K562 (cell line): ENCODE measurements around the gene NCKAP1. TPM values are rescaled to one million over a fixed set of nuclear protein-coding genes. Genes with fewer than 3 reads are reported as not detected.
A peak's percentile ranks its signal among the peaks of the same experiment; 100 is the strongest.

ENCODE experiments used
- ATAC-seq: fragments of 200-7000 bp; cut with Tn5 transposase; 3 replicates; pipeline ENCODE4 v1.9.1; 2020; ENCODE audit warnings: moderate library complexity
- BruUV-seq: library from RNA; stranded (reverse); fragments of 400-500 nt; replicated peaks from 2 replicates; lab custom pipeline; 2021; lab: Mats Ljungman, UMichigan
- CTCF ChIA-PET: fragments of 300-600 bp; formaldehyde crosslinking; extraction: SDS; loops from one replicate; lab custom pipeline; 2021; ENCODE audit warnings: low intra/inter-chr PET ratio; lab: Yijun Ruan, JAX
- POLR2A ChIA-PET: fragments of 300-600, 350-650 bp; sonication (Branson Sonifier 250); formaldehyde crosslinking; extraction: SDS; loops from one replicate; lab custom pipeline; 2021; ENCODE audit warnings: antibody characterized with exemption, inconsistent platforms; lab: Yijun Ruan, JAX
- DNase-seq, 4 experiments: peaks; one replicate each; pipeline versions ENCODE4 v3.0.0 to v3.0.0-alpha.2; 2011 to 2018; ENCODE audit warnings: low spot score in 3 of 4, mixed read lengths in 3 of 4; ENCODE audit errors: extremely low read depth in 1 of 4
- FAIRE-seq: peaks from 2 replicates; lab custom pipeline; 2011; peaks lifted over from hg19 to GRCh38; lab: Jason Lieb, UNC
- H2AFZ ChIP-seq: 2 replicates; pipeline ENCODE4 v1.6.0; 2011; ENCODE audit warnings: low read depth, low read length, control low read depth, inconsistent platforms
- H3K27ac ChIP-seq: fragments of 200-600 bp; 3 replicates; pipeline ENCODE4 v1.8.0; 2011; ENCODE audit warnings: low read depth, mild to moderate bottlenecking, control low read depth, inconsistent platforms, low read length, moderate library complexity, mixed read lengths; ENCODE audit errors: extremely low read depth
- H3K27me3 ChIP-seq, 2 experiments: fragments of 300-600 bp in 1 of 2; 2 replicates in 1 of 2; 3 replicates in 1 of 2; pipeline versions ENCODE4 v1.6.0 to v1.8.0; 2011; ENCODE audit warnings: inconsistent platforms in 2 of 2, low read length in 2 of 2, mild to moderate bottlenecking in 1 of 2, mixed read lengths in 1 of 2, moderate library complexity in 1 of 2; ENCODE audit not compliant: control insufficient read depth in 2 of 2, insufficient read depth in 2 of 2
- H3K36me3 ChIP-seq: fragments of 300-600 bp; 3 replicates; pipeline ENCODE4 v1.8.0; 2011; ENCODE audit warnings: mild to moderate bottlenecking, low read length, inconsistent platforms; ENCODE audit not compliant: control insufficient read depth, insufficient read depth
- H3K4me1 ChIP-seq, 2 experiments: fragments of 200-600 bp in 1 of 2; replicated peaks in 1 of 2; 2 replicates in 1 of 2; 3 replicates in 1 of 2; pipeline versions ENCODE4 v1.5.1 to v1.8.0; 2011; ENCODE audit warnings: inconsistent platforms in 2 of 2, low read length in 2 of 2, mild to moderate bottlenecking in 1 of 2, mixed read lengths in 1 of 2, moderate library complexity in 1 of 2; ENCODE audit not compliant: control insufficient read depth in 2 of 2, insufficient read depth in 2 of 2
- H3K4me2 ChIP-seq: 2 replicates; pipeline ENCODE4 v1.6.1; 2011; ENCODE audit warnings: low read length, control low read depth, inconsistent platforms, mixed read lengths; ENCODE audit not compliant: insufficient read depth
- H3K4me3 ChIP-seq: fragments of 200-600 bp; sonication (generic), shearing (Covaris generic); 2 replicates; pipeline ENCODE4 v1.5.1; 2016; ENCODE audit warnings: control low read depth, inconsistent platforms
- H3K79me2 ChIP-seq: fragments of 200-600 bp; 3 replicates; pipeline ENCODE4 v1.8.0; 2011; ENCODE audit warnings: low read length, inconsistent platforms; ENCODE audit not compliant: control insufficient read depth, insufficient read depth
- H3K9ac ChIP-seq, 2 experiments: 2 replicates each; pipeline versions ENCODE4 v1.6.0 to v1.6.1; 2011; ENCODE audit warnings: low read depth in 2 of 2, low read length in 2 of 2, control low read depth in 1 of 2, inconsistent platforms in 1 of 2, mild to moderate bottlenecking in 1 of 2, mixed read lengths in 1 of 2; ENCODE audit not compliant: insufficient read depth in 1 of 2
- H3K9me1 ChIP-seq: one replicate; pipeline ENCODE4 v1.6.0; 2011; ENCODE audit warnings: inconsistent platforms, mild to moderate bottlenecking, low read length, moderate library complexity; ENCODE audit not compliant: control insufficient read depth, insufficient read depth
- H3K9me3 ChIP-seq: replicated peaks from 2 replicates; pipeline ENCODE4 v1.5.1; 2011; ENCODE audit warnings: low read depth, low read length, inconsistent platforms; ENCODE audit not compliant: control insufficient read depth, insufficient read depth
- H4K20me1 ChIP-seq: replicated peaks from 2 replicates; pipeline ENCODE4 v1.6.1; 2011; ENCODE audit warnings: low read length, inconsistent platforms, mixed read lengths; ENCODE audit not compliant: control insufficient read depth, insufficient read depth
- CBX3 ChIP-seq, 2 experiments: IDR thresholded peaks; 1 replicate in 1 of 2; 2 replicates in 1 of 2; pipeline ENCODE4 v1.6.1; 2012; ENCODE audit warnings: inconsistent platforms in 2 of 2, low read length in 2 of 2, borderline replicate concordance in 1 of 2, control low read depth in 1 of 2
- CBX5 ChIP-seq: IDR thresholded peaks from 2 replicates; pipeline ENCODE4 v1.6.1; 2014; ENCODE audit warnings: low read depth, borderline replicate concordance
- DACH1 ChIP-seq: fragments of 450-650 bp; IDR thresholded peaks from 2 replicates; pipeline ENCODE4 v1.6.1; 2018; ENCODE audit not compliant: partially characterized antibody
- KLF10 ChIP-seq: fragments of 250-450 bp; sonication (Bioruptor Pico); IDR thresholded peaks from 2 replicates; pipeline ENCODE4 v1.6.1; 2021; ENCODE audit warnings: matching md5 sums
- MTA3 ChIP-seq: fragments of 450-650 bp; formaldehyde crosslinking; IDR thresholded peaks from 2 replicates; pipeline ENCODE4 v1.6.1; 2017; ENCODE audit warnings: mild to moderate bottlenecking, borderline replicate concordance
- NCOA1 ChIP-seq: fragments of 450-650 bp; IDR thresholded peaks from 2 replicates; pipeline ENCODE4 v1.6.1; 2016; ENCODE audit warnings: low read depth
- NR2C1 ChIP-seq, 2 experiments: fragments of 450-650 bp; IDR thresholded peaks; 2 replicates each; pipeline ENCODE4 v1.6.1; 2017; ENCODE audit warnings: mild to moderate bottlenecking in 2 of 2, antibody characterized with exemption in 1 of 2, inconsistent platforms in 1 of 2, missing compliant biosample characterization in 1 of 2, missing genetic modification characterization in 1 of 2
- TARDBP ChIP-seq: fragments of 450-650 bp; IDR thresholded peaks from 2 replicates; pipeline ENCODE4 v1.6.1; 2016
- ZHX1 ChIP-seq: fragments of 150-350 bp; conservative IDR thresholded peaks from 2 replicates; pipeline ENCODE4 v1.6.1; 2014; ENCODE audit warnings: low read length
- ZNF133 ChIP-seq: fragments of 250-450 bp; sonication (Bioruptor Pico); IDR thresholded peaks from 2 replicates; pipeline ENCODE4 v1.4.0; 2020; ENCODE audit warnings: mild to moderate bottlenecking
- ZNF175 ChIP-seq: fragments of 200-800 bp; sonication (Bioruptor generic); IDR thresholded peaks from 2 replicates; pipeline ENCODE4 v1.6.1; 2016; ENCODE audit warnings: low read depth, mild to moderate bottlenecking, missing genetic modification characterization, missing compliant biosample characterization
- ZNF184 ChIP-seq: sonication (generic); formaldehyde crosslinking; IDR thresholded peaks from 2 replicates; pipeline ENCODE4 v1.5.0; 2020; ENCODE audit warnings: missing genetic modification reagents
- ZNF280A ChIP-seq: fragments of 450-650 bp; IDR thresholded peaks from 2 replicates; pipeline ENCODE4 v1.6.1; 2018; ENCODE audit warnings: mild to moderate bottlenecking, low read depth; ENCODE audit not compliant: partially characterized antibody
- ZNF449 ChIP-seq: fragments of 250-450 bp; sonication (Bioruptor Pico); IDR thresholded peaks from 2 replicates; pipeline ENCODE4 v1.8.0; 2022; ENCODE audit warnings: moderate library complexity, mild to moderate bottlenecking, inconsistent platforms
- ZNF589 ChIP-seq: fragments of 200-800 bp; sonication (Bioruptor generic); IDR thresholded peaks from 2 replicates; pipeline ENCODE4 v1.6.1; 2016; ENCODE audit warnings: low read depth, missing genetic modification characterization, missing compliant biosample characterization
- WGBS: fragments of 100-300 bp; shearing (Covaris generic); methylation state at CpG from one replicate; pipeline ENCODE4 v1.1.6; 2016; ENCODE audit warnings: low coverage, mixed read lengths; ENCODE audit not compliant: insufficient coverage; ENCODE audit errors: missing lambda C conversion rate; 5-methylcytosine and 5-hydroxymethylcytosine counted together
- in situ Hi-C: fragments of 300-500 bp; cut with MboI; formaldehyde crosslinking; loops from 4 replicates; pipeline ENCODE4 v1.15.0; 2018; ENCODE audit warnings: inconsistent platforms, mixed read lengths
- intact Hi-C: fragments of 100-400 bp; cut with micrococcal nuclease; formaldehyde crosslinking; loops from 2 replicates; pipeline ENCODE4 v1.14.2; 2022
- polyA plus RNA-seq, 8 experiments: library from polyadenylated mRNA; depleted of rRNA in 4 of 8; stranded (reverse) in 5 of 8; unstranded in 3 of 8; fragments of >200 nt; fragmentation: Nextera tagmentation in 2 of 8; fragmentation: Illumina TruSeq in 1 of 8; extraction: Ambion mirVana in 2 of 8; extraction: Trizol in 1 of 8; gene quantifications; 2 replicates each; pipeline versions ENCODE4 v1.2.1 to v1.2.3, GENCODE V29; 2011 to 2014; ENCODE audit warnings: inconsistent platforms in 1 of 8, missing spikeins in 1 of 8
- total RNA-seq, 7 experiments: library from RNA; depleted of rRNA in 6 of 7; stranded (reverse); fragments of >200 nt in 6 of 7; fragmentation: Illumina TruSeq in 2 of 7; extraction: Trizol in 2 of 7; gene quantifications; 2 replicates each; pipeline versions ENCODE4 v1.2.1 to v1.2.3, GENCODE V29; 2011 to 2021; ENCODE audit warnings: low replicate concordance in 1 of 7

NCKAP1 gene
- total and polyA plus RNA-seq, 9 of the 15 experiments (the other 6 are each of a cell fraction or from before 2014, with no cell fraction given) = 34.0 to 153 (median 88.7) TPM

- TF ChIP-seq CBX5 (0 out of 2 replicates have a peak, but pooled peaks have one; percentile 40), ZNF589 (no peak), TARDBP (no peak), NR2C1 (IDR thresholded peaks at IDR 0.05) (no peak), NR2C1 (tag; IDR thresholded peaks at IDR 0.05) (no peak), ZNF449 (no peak), MTA3 (no peak), ZNF133 (no peak)
- TF ChIP-seq, all 486 proteins: peak for 11
These were observed 32.9 kb upstream of the NCKAP1 start (continued) for GRCh38 chr2:183070942-183071844.

- intact Hi-C loops = no loop called here
- H3K79me2 ChIP-seq = no peaks in the 10 kb centered on the region
- H3K4me1 ChIP-seq = peaks cover 0 to 9% of the 10 kb centered on the region in 2 experiments; a peak in 1 of 5 replicates
- H3K4me3 ChIP-seq = no peak overlapping the region
- H3K27ac ChIP-seq = no peak overlapping the region
- H3K27me3 ChIP-seq = no peaks in the 10 kb centered on the region
- FAIRE-seq (no peak), ATAC-seq (peak; percentile 46; the same call in 2 of the 3 replicates), DNase-seq (peak in 1 of 4 experiments; percentile 42)
- H4K20me1 ChIP-seq = no peaks in the 10 kb centered on the region
- ChIA-PET POLR2A (interaction anchor here (0.9 kb wide), 2 partner anchors 11 to 20 kb away, joined by 3 to 5 read pairs; no protein-coding TSS in a partner anchor), CTCF (no interaction called here)
- H3K4me2 ChIP-seq = no peak overlapping the region
- WGBS = 53% methylated on average over 2 of the region's 2 CpGs
- peaks cover 8% of the 10 kb centered on the region for H3K9me3 ChIP-seq
- H2AFZ ChIP-seq = no peak overlapping the region
- in situ Hi-C loops = no loop called here
- no TSS peak for BruUV-seq
- no peaks in the 10 kb centered on the region for H3K9me1 ChIP-seq
- no peak overlapping the region for H3K9ac ChIP-seq
- H3K36me3 ChIP-seq = no peaks in the 10 kb centered on the region
- TF ChIP-seq ZNF175 (CRISPR knock-in tag) = no peak
- TF ChIP-seq DACH1 = no peak
- no peak for TF ChIP-seq KLF10 (CRISPR knock-in tag)
- TF ChIP-seq ZHX1 = no peak
- TF ChIP-seq ZNF184 (CRISPR knock-in tag) = no peak
- TF ChIP-seq ZNF280A = peak; percentile 85
- TF ChIP-seq NCOA1 = no peak
- TF ChIP-seq CBX3 (IDR thresholded peaks at IDR 0.05; ENCODE audit: borderline replicate concordance in 1 of 2, low read length in 2 of 2) = peak in 1 of 2 experiments; percentile 98; a peak in 2 of 3 replicates
- no peak for TF ChIP-seq ZNF589
These were observed 30.9 kb upstream of the NCKAP1 start for GRCh38 chr2:183069174-183069573.
